Measurements from ENCODE around the gene PARVB. TPM values are rescaled to one million over a fixed set of nuclear protein-coding genes. Genes with fewer than 3 reads are reported as not detected.

PARVB gene
- polyA plus RNA-seq, 4 donors = 0.45 to 16.5 (median 7.5) TPM

DNA sequence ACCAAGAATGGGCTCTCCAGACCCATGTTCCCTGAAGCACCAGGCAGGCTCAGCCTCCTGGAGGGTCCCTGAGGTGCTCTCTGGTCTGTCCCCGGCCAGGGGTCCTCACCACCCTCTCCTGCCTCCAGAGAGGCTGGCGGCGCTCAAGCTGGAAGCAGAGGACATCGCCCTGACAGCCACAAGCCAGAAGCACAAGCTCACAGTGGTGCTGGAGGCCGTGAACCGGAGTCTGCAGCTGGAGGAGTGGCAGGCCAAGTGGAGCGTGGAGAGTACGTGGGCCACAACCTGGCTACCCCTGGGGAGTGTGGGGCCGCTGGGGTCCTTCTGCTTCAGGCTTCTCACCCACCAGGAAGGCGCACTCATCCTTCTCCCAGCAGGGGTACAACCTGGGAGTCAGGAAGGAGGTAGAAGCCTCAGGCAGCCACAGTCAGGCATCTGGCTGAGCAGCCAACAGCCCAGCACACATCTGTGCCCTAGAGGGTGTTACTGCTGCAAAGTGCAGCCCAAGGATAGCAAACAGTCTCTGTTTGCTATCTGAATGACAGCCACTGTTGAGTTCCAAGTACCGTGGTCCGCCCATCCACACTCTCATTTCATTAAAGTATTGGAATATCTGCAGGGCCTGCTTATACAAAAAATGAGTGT is 165.0 kb downstream of the PARVB start:
- Histone ChIP-seq H3K36me3 (ENCODE audit: control insufficient read depth in 3 of 3, insufficient read depth in 2 of 3, low read depth in 1 of 3, low read length in 3 of 3) (no peaks in the 10 kb centered on the region), H3K9me3 (ENCODE audit: control insufficient read depth in 2 of 2, insufficient read depth in 1 of 2, low read depth in 1 of 2, low read length in 1 of 2) (no peaks in the 10 kb centered on the region), H3K27ac (ENCODE audit: low read depth in 1 of 3, low read length in 2 of 3) (no peak overlapping the region), H3K27me3 (ENCODE audit: control insufficient read depth in 3 of 3, insufficient read depth in 3 of 3, low read length in 3 of 3) (no peaks in the 10 kb centered on the region), H3K4me3 (ENCODE audit: low read depth in 1 of 3, low read length in 3 of 3) (no peak overlapping the region), H3K4me1 (ENCODE audit: control insufficient read depth in 3 of 3, insufficient read depth in 2 of 3, low read depth in 1 of 3, low read length in 2 of 3) (no peaks in the 10 kb centered on the region)
- FAIRE-seq (no peak), DNase-seq (no peak)
- WGBS, 3 donors = 80 to 90% (median 85%) methylated on average over 12 of the region's 12 CpGs

DNA sequence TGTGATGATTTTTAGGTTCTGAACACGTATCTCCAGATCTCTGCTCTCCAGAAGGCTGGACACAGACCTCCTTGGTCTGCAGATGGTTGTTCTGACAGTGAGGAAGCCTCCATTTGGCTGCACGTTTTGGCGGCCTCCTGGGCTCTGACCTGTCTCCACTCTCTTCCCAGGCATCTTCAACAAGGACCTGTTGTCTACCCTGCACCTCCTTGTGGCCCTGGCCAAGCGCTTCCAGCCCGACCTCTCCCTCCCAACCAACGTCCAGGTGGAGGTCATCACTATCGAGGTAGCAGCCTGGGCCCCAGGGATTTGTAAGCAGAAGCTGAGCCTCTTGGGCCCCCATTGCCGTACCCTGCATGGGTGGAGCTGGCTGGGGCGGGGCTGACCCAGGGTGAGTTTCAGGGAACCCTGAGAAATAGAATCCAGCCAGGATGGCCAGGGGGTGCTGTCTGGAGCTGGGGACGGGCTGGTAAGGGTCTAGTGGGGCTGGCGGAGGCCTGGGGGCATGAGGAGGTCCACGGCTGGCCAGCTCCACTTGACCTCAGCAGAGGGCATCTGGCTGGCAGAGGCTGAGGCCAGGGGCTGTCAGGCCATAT is 166.4 kb downstream of the PARVB start:
- FAIRE-seq = no peak
- H3K4me3 ChIP-seq (ENCODE audit: low read depth in 1 of 3, low read length in 3 of 3) = no peak overlapping the region
- H3K4me1 ChIP-seq (ENCODE audit: control insufficient read depth in 3 of 3, insufficient read depth in 2 of 3, low read depth in 1 of 3, low read length in 2 of 3) = no peaks in the 10 kb centered on the region
- no peak for DNase-seq
- no peaks in the 10 kb centered on the region for H3K27me3 ChIP-seq (ENCODE audit: control insufficient read depth in 3 of 3, insufficient read depth in 3 of 3, low read length in 3 of 3)
- no peaks in the 10 kb centered on the region for H3K9me3 ChIP-seq (ENCODE audit: control insufficient read depth in 2 of 2, insufficient read depth in 1 of 2, low read depth in 1 of 2, low read length in 1 of 2)
- 60 to 75% (median 70%) methylated on average over 11 to 12 of the region's 12 CpGs for WGBS, 3 donors
- no peaks in the 10 kb centered on the region for H3K36me3 ChIP-seq (ENCODE audit: control insufficient read depth in 3 of 3, insufficient read depth in 2 of 3, low read depth in 1 of 3, low read length in 3 of 3)
- H3K27ac ChIP-seq (ENCODE audit: low read depth in 1 of 3, low read length in 2 of 3) = no peak overlapping the region

DNA sequence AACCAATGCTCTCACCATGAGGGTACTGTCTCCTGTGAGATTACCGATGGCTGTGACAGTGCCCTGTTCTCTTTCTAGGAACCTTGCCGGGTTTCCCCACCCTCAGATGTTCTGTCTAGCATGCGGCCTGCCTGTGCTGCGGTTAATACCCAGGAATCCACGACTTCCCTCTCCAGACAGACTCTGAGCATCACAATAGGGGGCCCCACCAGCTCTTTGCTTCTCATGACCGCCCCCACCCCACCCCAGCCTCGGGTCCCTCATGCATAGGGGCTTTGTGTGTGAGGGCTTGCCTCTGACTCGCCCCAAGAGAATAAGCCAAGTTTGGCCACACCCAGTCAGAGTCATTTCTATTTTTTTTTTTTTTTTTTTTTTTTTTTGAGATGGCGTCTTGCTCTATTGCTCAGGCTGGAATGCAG is 166.9 kb downstream of the PARVB start:
- Histone ChIP-seq H3K4me1 (ENCODE audit: control insufficient read depth in 3 of 3, insufficient read depth in 2 of 3, low read depth in 1 of 3, low read length in 2 of 3) (no peaks in the 10 kb centered on the region), H3K27ac (ENCODE audit: low read depth in 1 of 3, low read length in 2 of 3) (no peak overlapping the region), H3K27me3 (ENCODE audit: control insufficient read depth in 3 of 3, insufficient read depth in 3 of 3, low read length in 3 of 3) (no peaks in the 10 kb centered on the region), H3K9me3 (ENCODE audit: control insufficient read depth in 2 of 2, insufficient read depth in 1 of 2, low read depth in 1 of 2, low read length in 1 of 2) (no peaks in the 10 kb centered on the region), H3K4me3 (ENCODE audit: low read depth in 1 of 3, low read length in 3 of 3) (no peak overlapping the region), H3K36me3 (ENCODE audit: control insufficient read depth in 3 of 3, insufficient read depth in 2 of 3, low read depth in 1 of 3, low read length in 3 of 3) (no peaks in the 10 kb centered on the region)
- no peak for DNase-seq
- WGBS, 3 donors = 44 to 62% (median 60%) methylated on average over 9 of the region's 9 CpGs
- FAIRE-seq = no peak

DNA sequence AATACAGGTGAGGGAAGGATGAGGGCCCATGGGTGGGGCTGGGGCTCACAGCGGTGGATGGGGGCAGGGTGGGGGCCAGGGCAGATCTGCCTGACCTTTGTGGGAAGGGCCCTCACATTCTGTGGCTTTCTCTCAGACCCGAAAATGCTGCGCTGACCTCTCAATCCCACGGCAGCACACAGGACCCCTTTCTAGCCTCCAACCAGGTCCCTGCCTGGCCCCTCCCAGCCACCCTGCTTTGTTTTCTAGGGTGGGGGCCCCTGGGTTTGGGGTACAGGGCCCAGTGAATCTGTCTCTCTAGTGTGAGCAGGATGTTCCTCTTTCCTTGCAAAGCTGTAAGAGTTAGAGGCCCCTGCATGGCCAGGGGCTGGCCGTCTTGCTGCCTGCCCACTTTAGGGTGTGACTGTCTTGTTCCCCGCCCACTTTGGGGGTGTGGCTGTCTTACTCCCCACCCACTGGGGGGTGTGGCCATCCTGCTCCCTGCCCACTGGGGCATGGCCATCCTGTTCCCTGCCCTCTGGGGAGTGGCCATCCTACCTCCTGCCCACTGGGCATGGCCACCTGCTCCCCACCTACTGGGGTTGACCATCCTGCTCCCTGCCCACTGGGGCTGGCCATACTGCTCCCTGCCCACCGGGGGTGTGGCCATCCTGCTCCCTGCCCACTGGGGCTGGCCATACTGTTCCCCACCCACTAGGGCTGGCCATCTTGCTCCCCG is 168.2 kb downstream of the PARVB start:
- no peaks in the 10 kb centered on the region for H3K27me3 ChIP-seq (ENCODE audit: control insufficient read depth in 3 of 3, insufficient read depth in 3 of 3, low read length in 3 of 3)
- H3K36me3 ChIP-seq (ENCODE audit: control insufficient read depth in 3 of 3, insufficient read depth in 2 of 3, low read depth in 1 of 3, low read length in 3 of 3) = no peaks in the 10 kb centered on the region
- no peaks in the 10 kb centered on the region for H3K9me3 ChIP-seq (ENCODE audit: control insufficient read depth in 2 of 2, insufficient read depth in 1 of 2, low read depth in 1 of 2, low read length in 1 of 2)
- H3K4me3 ChIP-seq (ENCODE audit: low read depth in 1 of 3, low read length in 3 of 3) = no peak overlapping the region
- no peaks in the 10 kb centered on the region for H3K4me1 ChIP-seq (ENCODE audit: control insufficient read depth in 3 of 3, insufficient read depth in 2 of 3, low read depth in 1 of 3, low read length in 2 of 3)
- FAIRE-seq (no peak), DNase-seq (no peak)
- WGBS, 3 donors = 70 to 88% (median 84%) methylated on average over 8 of the region's 8 CpGs
- H3K27ac ChIP-seq (ENCODE audit: low read depth in 1 of 3, low read length in 2 of 3) = no peak overlapping the region

DNA sequence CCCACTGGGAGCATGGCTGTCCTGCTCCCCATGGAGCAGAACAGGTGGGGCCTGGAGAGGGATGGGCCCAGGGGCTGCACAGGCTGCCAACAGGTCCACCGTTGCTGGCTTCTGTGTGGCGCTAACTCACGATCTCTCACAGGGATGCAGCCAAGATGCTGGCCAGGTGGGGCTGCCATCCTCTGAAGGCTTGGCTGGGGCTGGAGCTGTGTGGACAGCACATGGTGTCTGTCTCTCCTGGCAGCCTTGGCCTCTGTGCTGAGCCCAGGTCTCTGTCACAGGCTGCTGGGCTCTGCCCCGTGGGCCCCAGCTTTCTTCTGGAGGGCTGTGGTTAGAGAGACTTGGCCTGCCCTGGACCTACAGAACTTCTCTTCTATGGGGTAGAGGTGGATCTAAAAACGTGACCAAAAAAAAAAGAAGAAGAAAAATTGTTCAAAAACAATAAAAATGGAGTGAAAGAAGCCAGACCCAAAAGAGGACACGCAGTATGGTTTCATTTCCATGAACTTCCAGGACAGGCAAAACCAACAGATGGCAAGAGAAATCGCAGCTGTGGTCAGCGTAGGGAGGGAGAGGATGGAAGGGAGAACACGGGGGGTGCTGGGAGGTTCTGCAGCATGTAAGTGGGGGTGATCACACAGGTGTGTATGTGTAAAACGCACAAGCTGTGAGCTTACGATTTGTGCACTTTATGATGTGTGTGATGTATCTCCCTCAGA is 168.9 kb downstream of the PARVB start:
- 59 to 70% (median 65%) methylated on average over 11 of the region's 11 CpGs for WGBS, 3 donors
- H3K4me1 ChIP-seq (ENCODE audit: control insufficient read depth in 3 of 3, insufficient read depth in 2 of 3, low read depth in 1 of 3, low read length in 2 of 3) = no peaks in the 10 kb centered on the region
- FAIRE-seq (no peak), DNase-seq (no peak)
- no peaks in the 10 kb centered on the region for H3K27me3 ChIP-seq (ENCODE audit: control insufficient read depth in 3 of 3, insufficient read depth in 3 of 3, low read length in 3 of 3)
- H3K9me3 ChIP-seq (ENCODE audit: control insufficient read depth in 2 of 2, insufficient read depth in 1 of 2, low read depth in 1 of 2, low read length in 1 of 2) = no peaks in the 10 kb centered on the region
- H3K27ac ChIP-seq (ENCODE audit: low read depth in 1 of 3, low read length in 2 of 3) = no peak overlapping the region
- H3K4me3 ChIP-seq (ENCODE audit: low read depth in 1 of 3, low read length in 3 of 3) = no peak overlapping the region
- H3K36me3 ChIP-seq (ENCODE audit: control insufficient read depth in 3 of 3, insufficient read depth in 2 of 3, low read depth in 1 of 3, low read length in 3 of 3) = no peaks in the 10 kb centered on the region

DNA sequence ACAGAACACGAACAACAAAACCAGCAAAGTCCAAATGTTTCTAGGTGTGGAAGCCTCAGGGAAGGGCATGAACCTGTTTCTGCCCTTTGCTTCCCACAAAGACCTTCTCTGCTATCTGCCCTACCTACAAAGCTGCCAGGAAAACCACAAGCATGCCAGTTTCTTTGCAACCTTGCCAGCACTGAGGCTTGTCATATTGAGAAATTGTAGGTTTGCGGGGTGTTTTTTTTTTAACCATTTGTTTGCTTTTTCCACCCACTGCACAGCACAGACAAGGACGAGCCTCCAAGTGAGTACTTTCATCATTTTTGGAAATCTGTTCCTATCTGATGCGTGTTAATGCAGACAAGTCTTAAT is 169.4 kb downstream of the PARVB start:
- H3K27me3 ChIP-seq (ENCODE audit: control insufficient read depth in 3 of 3, insufficient read depth in 3 of 3, low read length in 3 of 3) = no peaks in the 10 kb centered on the region
- H3K9me3 ChIP-seq (ENCODE audit: control insufficient read depth in 2 of 2, insufficient read depth in 1 of 2, low read depth in 1 of 2, low read length in 1 of 2) = no peaks in the 10 kb centered on the region
- FAIRE-seq = no peak
- 54 to 70% (median 68%) methylated on average over 4 of the region's 4 CpGs for WGBS, 3 donors
- H3K4me3 ChIP-seq (ENCODE audit: low read depth in 1 of 3, low read length in 3 of 3) = no peak overlapping the region
- H3K36me3 ChIP-seq (ENCODE audit: control insufficient read depth in 3 of 3, insufficient read depth in 2 of 3, low read depth in 1 of 3, low read length in 3 of 3) = no peaks in the 10 kb centered on the region
- DNase-seq = no peak
- H3K27ac ChIP-seq (ENCODE audit: low read depth in 1 of 3, low read length in 2 of 3) = no peak overlapping the region
- H3K4me1 ChIP-seq (ENCODE audit: control insufficient read depth in 3 of 3, insufficient read depth in 2 of 3, low read depth in 1 of 3, low read length in 2 of 3) = no peaks in the 10 kb centered on the region

DNA sequence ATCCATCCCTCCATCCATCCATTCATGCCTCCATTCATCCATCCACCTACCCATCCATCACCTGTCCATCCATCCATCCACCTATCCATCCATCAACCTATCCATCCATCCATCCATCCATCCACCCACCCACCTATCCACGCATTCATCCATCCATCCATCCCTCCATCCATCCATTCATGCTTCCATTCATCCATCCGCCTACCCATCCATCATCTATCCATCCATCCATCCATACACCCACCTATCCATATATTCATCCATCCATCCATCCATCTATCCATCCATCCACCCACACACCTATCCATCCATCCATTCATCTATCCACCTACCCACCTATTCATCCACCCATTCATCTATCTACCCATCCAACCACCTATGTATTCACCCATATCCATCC is 170.5 kb downstream of the PARVB start:
- FAIRE-seq = no peak
- Histone ChIP-seq H3K4me1 (ENCODE audit: control insufficient read depth in 3 of 3, insufficient read depth in 2 of 3, low read depth in 1 of 3, low read length in 2 of 3) (no peaks in the 10 kb centered on the region), H3K36me3 (ENCODE audit: control insufficient read depth in 3 of 3, insufficient read depth in 2 of 3, low read depth in 1 of 3, low read length in 3 of 3) (no peaks in the 10 kb centered on the region), H3K27ac (ENCODE audit: low read depth in 1 of 3, low read length in 2 of 3) (no peak overlapping the region), H3K4me3 (ENCODE audit: low read depth in 1 of 3, low read length in 3 of 3) (no peak overlapping the region), H3K27me3 (ENCODE audit: control insufficient read depth in 3 of 3, insufficient read depth in 3 of 3, low read length in 3 of 3) (no peaks in the 10 kb centered on the region), H3K9me3 (ENCODE audit: control insufficient read depth in 2 of 2, insufficient read depth in 1 of 2, low read depth in 1 of 2, low read length in 1 of 2) (no peaks in the 10 kb centered on the region)
- WGBS, 3 donors = 86 to 93% (median 92%) methylated on average over 2 of the region's 2 CpGs
- DNase-seq = no peak

DNA sequence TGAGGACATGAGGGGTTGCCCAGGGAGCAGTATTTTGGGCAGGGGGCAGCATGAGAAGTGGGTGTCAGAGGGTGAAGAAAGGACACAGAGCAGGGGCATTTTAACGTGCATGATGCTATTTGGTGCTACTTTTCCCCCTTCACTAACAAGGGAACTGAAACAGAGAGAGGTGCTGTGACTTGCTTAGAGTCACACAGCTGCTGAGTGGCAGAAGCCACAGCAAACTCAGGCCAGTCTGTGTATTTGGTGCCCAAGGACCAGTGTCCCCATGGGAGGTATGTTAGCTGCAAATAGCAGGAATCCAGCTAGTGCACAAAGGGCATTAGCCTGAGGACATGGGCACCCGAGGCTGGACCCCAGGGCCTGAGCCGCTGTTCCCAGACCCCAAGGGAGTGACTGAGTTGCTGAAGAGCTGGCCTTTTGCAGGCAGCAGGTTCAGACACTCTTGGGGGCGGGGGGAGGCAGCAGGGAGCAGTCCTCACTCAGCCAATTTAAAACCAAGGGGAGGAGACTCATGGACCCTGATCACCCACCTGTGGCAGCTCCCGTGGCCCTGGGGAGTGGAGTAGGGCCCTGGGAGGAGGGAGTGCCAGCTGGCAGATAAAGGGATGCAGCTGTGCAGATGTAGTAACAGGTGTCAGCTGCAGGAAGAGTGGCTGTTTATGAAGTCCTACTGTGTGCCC is 171.2 kb downstream of the PARVB start:
- Histone ChIP-seq H3K4me3 (ENCODE audit: low read depth in 1 of 3, low read length in 3 of 3) (no peak overlapping the region), H3K27me3 (ENCODE audit: control insufficient read depth in 3 of 3, insufficient read depth in 3 of 3, low read length in 3 of 3) (no peaks in the 10 kb centered on the region), H3K36me3 (ENCODE audit: control insufficient read depth in 3 of 3, insufficient read depth in 2 of 3, low read depth in 1 of 3, low read length in 3 of 3) (no peaks in the 10 kb centered on the region), H3K4me1 (ENCODE audit: control insufficient read depth in 3 of 3, insufficient read depth in 2 of 3, low read depth in 1 of 3, low read length in 2 of 3) (no peaks in the 10 kb centered on the region), H3K27ac (ENCODE audit: low read depth in 1 of 3, low read length in 2 of 3) (no peak overlapping the region), H3K9me3 (ENCODE audit: control insufficient read depth in 2 of 2, insufficient read depth in 1 of 2, low read depth in 1 of 2, low read length in 1 of 2) (no peaks in the 10 kb centered on the region)
- 44 to 59% (median 57%) methylated on average over 5 of the region's 5 CpGs for WGBS, 3 donors
- no peak for FAIRE-seq
- DNase-seq = no peak
